ENCODE measurements around the gene CDH23. TPM values are rescaled to one million over a fixed set of nuclear protein-coding genes. Genes with fewer than 3 reads are reported as not detected.

CDH23 gene
- total and polyA plus RNA-seq, 2 of the 8 experiments (the other 6 are each of a cell fraction or from before 2014, with no cell fraction given), result 1.9 to 4.9 TPM

- H3K9me3 ChIP-seq (ENCODE audit: insufficient read depth in 2 of 2, low read depth in 1 of 2, low read length in 1 of 2), result peaks cover under 1 to 7% of the 10 kb centered on the region in 2 experiments; a peak in 1 of 4 replicates
- no peaks in the 10 kb centered on the region; a peak in 1 of 7 replicates for H3K4me1 ChIP-seq (replicated peaks in 1 of 4; ENCODE audit: control insufficient read depth in 3 of 4, insufficient read depth in 4 of 4, low read length in 3 of 4)
- H3K4me2 ChIP-seq (ENCODE audit: insufficient read depth in 1 of 2, low read depth in 2 of 2, low read length in 2 of 2), result no peak overlapping the region
- no peak overlapping the region for H3K9ac ChIP-seq (replicated peaks in 1 of 4; ENCODE audit: extremely low read depth in 1 of 4, low read depth in 3 of 4, low read length in 3 of 4)
- H3K18ac ChIP-seq (ENCODE audit: extremely low read depth, low read length), result no peak overlapping the region
- 92% methylated on average over 5 of the region's 5 CpGs; no CpG with 5 or more reads in 1 of the 2 experiments for WGBS, 2 experiments (ENCODE audit: extremely low coverage in 1 of 2, insufficient coverage in 1 of 2, insufficient read length in 1 of 2, insufficient replicate concordance in 2 of 2, low coverage in 1 of 2, low lambda C conversion rate in 2 of 2, missing lambda C conversion rate in 1 of 2)
- no peak overlapping the region for H4K8ac ChIP-seq (ENCODE audit: extremely low read depth, insufficient read depth, low read length)
- DNase-seq (ENCODE audit: low read depth in 1 of 2, low spot score in 2 of 2) (no peak), FAIRE-seq (no peak)
- no peak overlapping the region for H2BK15ac ChIP-seq (ENCODE audit: low read length)
- ChIA-PET CTCF (ENCODE audit: partially characterized antibody) (interaction anchor here (0.6 to 11.1 kb wide), 24 partner anchors 8 to 379 kb away, joined by 3 to 169 read pairs (median 4); partner anchors contain the start of gene CDH23), POLR2A (ENCODE audit: partially characterized antibody) (interaction anchor here (1.2 kb wide), 1 partner anchor 18 kb away, joined by 3 read pairs; no protein-coding TSS in a partner anchor)
- H3K79me2 ChIP-seq (ENCODE audit: control insufficient read depth in 1 of 2, insufficient read depth in 2 of 2, low read length in 2 of 2), result no peaks in the 10 kb centered on the region
- no peak overlapping the region for H3K23ac ChIP-seq (ENCODE audit: insufficient read length)
- H3K27me3 ChIP-seq (replicated peaks in 1 of 4; ENCODE audit: control insufficient read depth in 3 of 4, extremely low read depth in 1 of 4, insufficient read depth in 3 of 4, low read length in 3 of 4), result no peaks in the 10 kb centered on the region; a peak in 1 of 7 replicates
- no peak overlapping the region for H3K14ac ChIP-seq (ENCODE audit: insufficient read length)
- no peak overlapping the region for H3K27ac ChIP-seq (ENCODE audit: low read depth, low read length)
- H3K56ac ChIP-seq (replicated peaks; ENCODE audit: insufficient read length, low read depth, low read length), result no peak overlapping the region
- H2BK20ac ChIP-seq (ENCODE audit: low read length), result no peak overlapping the region
- H2BK120ac ChIP-seq (replicated peaks; ENCODE audit: low read depth, low read length), result no peak overlapping the region
- H3K4ac ChIP-seq (replicated peaks; ENCODE audit: insufficient read length, low read depth, low read length), result no peak overlapping the region
- no peak overlapping the region for H2BK5ac ChIP-seq (ENCODE audit: low read depth, low read length)
- H3K79me1 ChIP-seq (ENCODE audit: low read depth, low read length), result no peaks in the 10 kb centered on the region
- no peak overlapping the region for H2BK12ac ChIP-seq (ENCODE audit: low read depth, low read length)
- H4K20me1 ChIP-seq (replicated peaks in 1 of 2; ENCODE audit: control insufficient read depth in 1 of 2, insufficient read depth in 2 of 2, low read length in 2 of 2), result no peaks in the 10 kb centered on the region
- no peak overlapping the region for H2AK5ac ChIP-seq (ENCODE audit: low read depth, low read length)
- no peak overlapping the region for H4K91ac ChIP-seq (replicated peaks; ENCODE audit: insufficient read length, low read length)
- no peaks in the 10 kb centered on the region for H3K23me2 ChIP-seq (ENCODE audit: low read depth, low read length)
- H4K5ac ChIP-seq (ENCODE audit: insufficient read length, low read depth, low read length), result no peak overlapping the region
- no peaks in the 10 kb centered on the region for H3K36me3 ChIP-seq (ENCODE audit: control insufficient read depth in 2 of 4, insufficient read depth in 4 of 4, low read length in 3 of 4)
- H2AFZ ChIP-seq (ENCODE audit: low read length), result no peak overlapping the region
- no peak overlapping the region for H3K4me3 ChIP-seq (ENCODE audit: extremely low read depth in 1 of 4, insufficient read depth in 2 of 4, low read depth in 3 of 4, low read length in 4 of 4)
Observed at GRCh38 chr10:71693377-71693776, 296.7 kb downstream of the CDH23 start.
